Mucosa of descending colon (tissue), 3 donors: ENCODE results near the gene CD300LF. TPM values are rescaled to one million over a fixed set of nuclear protein-coding genes. Genes with fewer than 3 reads are reported as not detected.

ENCODE experiments used
- ATAC-seq: fragments of 200-7000 bp; cut with Tn5 transposase; one replicate; pipeline ENCODE4 v1.9.1; 2020; ENCODE audit warnings: mild to moderate bottlenecking, moderate library complexity
- DNase-seq, 3 donors: peaks; one replicate each; pipeline ENCODE4 v3.0.0-alpha.2; 2020
- H3K36me3 ChIP-seq: fragments of 200-600 bp; one replicate; pipeline ENCODE4 v1.8.0; 2021; ENCODE audit warnings: low read depth, mild to moderate bottlenecking
- H3K4me1 ChIP-seq: fragments of 200-600 bp; one replicate; pipeline ENCODE4 v1.8.0; 2021; ENCODE audit warnings: low read depth, mild to moderate bottlenecking
- H3K4me3 ChIP-seq: fragments of 200-600 bp; one replicate; pipeline ENCODE4 v1.8.0; 2021; ENCODE audit warnings: mild to moderate bottlenecking
- H3K9me3 ChIP-seq: fragments of 200-600 bp; one replicate; pipeline ENCODE4 v1.8.0; 2021; ENCODE audit warnings: mild to moderate bottlenecking
- intact Hi-C, 2 donors: fragments of 100-400 bp; cut with DNase I in 1 of 2; cut with micrococcal nuclease in 1 of 2; formaldehyde crosslinking; loops; one replicate each; pipeline versions ENCODE4 v1.11.0 to v1.11.1; 2022; cut with DNase I, micrococcal nuclease
- total RNA-seq, 3 donors: library from RNA; stranded (reverse); fragmentation: NEBNext Ultra II Directional in 2 of 3; extraction: Animal tissue kit (Norgen Biotek cat#: 25700) in 2 of 3; gene quantifications; one replicate each; pipeline versions ENCODE4 v1.2.1 to v1.2.4, GENCODE V29; 2021 to 2023
- TF ChIP-seq, protein P1 (sequence below): fragments of 200-600 bp; IDR thresholded peaks from one replicate; pipeline ENCODE4 v1.8.0; 2022; ENCODE audit warnings: antibody characterized with exemption, mild to moderate bottlenecking
- donor health status: DM: no; HTN: no; CAD: no; lungs with moderate emphysema.
- donor health status: DM: no; HTN: no; CAD: no.
- donor health status: DM: no; HTN: yes; CAD: no.

Gene CD300LF
- total RNA-seq, 3 donors from 2014 or later = 2.0 TPM

DNA sequence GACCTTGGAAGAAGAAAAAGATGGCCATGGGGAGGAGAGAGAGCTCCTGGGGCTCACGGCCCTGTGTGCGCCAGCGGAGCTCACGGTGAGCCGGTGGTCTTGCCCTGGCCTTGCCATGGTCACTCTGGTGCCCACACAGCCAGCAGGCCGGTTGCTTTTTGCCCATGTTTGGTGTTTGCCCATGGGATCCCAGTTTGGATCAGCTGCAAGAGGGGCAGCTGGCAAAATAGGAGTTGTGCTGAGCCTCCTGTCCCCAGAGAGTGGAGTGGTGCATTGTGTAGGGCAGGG, 37.3 kb upstream of the CD300LF start:
- intact Hi-C loops = no loop called here
- Histone ChIP-seq H3K4me1 (peaks cover 34% of the 10 kb centered on the region), H3K4me3 (peak overlapping the region; percentile 94), H3K9me3 (no peaks in the 10 kb centered on the region), H3K36me3 (no peaks in the 10 kb centered on the region)
- TF ChIP-seq, protein P1, sequence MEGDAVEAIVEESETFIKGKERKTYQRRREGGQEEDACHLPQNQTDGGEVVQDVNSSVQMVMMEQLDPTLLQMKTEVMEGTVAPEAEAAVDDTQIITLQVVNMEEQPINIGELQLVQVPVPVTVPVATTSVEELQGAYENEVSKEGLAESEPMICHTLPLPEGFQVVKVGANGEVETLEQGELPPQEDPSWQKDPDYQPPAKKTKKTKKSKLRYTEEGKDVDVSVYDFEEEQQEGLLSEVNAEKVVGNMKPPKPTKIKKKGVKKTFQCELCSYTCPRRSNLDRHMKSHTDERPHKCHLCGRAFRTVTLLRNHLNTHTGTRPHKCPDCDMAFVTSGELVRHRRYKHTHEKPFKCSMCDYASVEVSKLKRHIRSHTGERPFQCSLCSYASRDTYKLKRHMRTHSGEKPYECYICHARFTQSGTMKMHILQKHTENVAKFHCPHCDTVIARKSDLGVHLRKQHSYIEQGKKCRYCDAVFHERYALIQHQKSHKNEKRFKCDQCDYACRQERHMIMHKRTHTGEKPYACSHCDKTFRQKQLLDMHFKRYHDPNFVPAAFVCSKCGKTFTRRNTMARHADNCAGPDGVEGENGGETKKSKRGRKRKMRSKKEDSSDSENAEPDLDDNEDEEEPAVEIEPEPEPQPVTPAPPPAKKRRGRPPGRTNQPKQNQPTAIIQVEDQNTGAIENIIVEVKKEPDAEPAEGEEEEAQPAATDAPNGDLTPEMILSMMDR = no peak
- no peak for DNase-seq
- no peak for ATAC-seq

- peak in 2 of 3 donors; percentile 69 to 81 for DNase-seq
- H3K4me1 ChIP-seq = peaks cover 32% of the 10 kb centered on the region
- H3K36me3 ChIP-seq = no peaks in the 10 kb centered on the region
- intact Hi-C loops = no loop called here
- TF ChIP-seq, protein P1 = no peak
- peak; percentile 6 for ATAC-seq
- H3K9me3 ChIP-seq = no peaks in the 10 kb centered on the region
- peak overlapping the region; percentile 94 for H3K4me3 ChIP-seq
Measured at GRCh38 chr17:74749279-74750038, 36.7 kb upstream of the CD300LF start.

GRCh38 chr17:74748529-74749278, 36.0 kb upstream of the CD300LF start, which contains the start of gene NHERF1:
TSS of gene NHERF1 (plus strand) at chr17:74748628. CDS start at chr17:74748847, 219 bp downstream.
- H3K9me3 ChIP-seq = no peaks in the 10 kb centered on the region
- peak; percentile 95 to 98 (median 97) for DNase-seq
- TF ChIP-seq, protein P1 = no peak
- H3K36me3 ChIP-seq = no peaks in the 10 kb centered on the region
- peak within 1 kb of the TSS; percentile 94 for H3K4me3 ChIP-seq
- ATAC-seq = peak; percentile 87
- intact Hi-C loops = no loop called here
- H3K4me1 ChIP-seq = peaks cover 32% of the 10 kb centered on the region

- DNase-seq = no peak
- H3K4me3 ChIP-seq = peak overlapping the region; percentile 94
- H3K36me3 ChIP-seq = no peaks in the 10 kb centered on the region
- intact Hi-C loops = no loop called here
- H3K9me3 ChIP-seq = no peaks in the 10 kb centered on the region
- H3K4me1 ChIP-seq = peaks cover 32% of the 10 kb centered on the region
- TF ChIP-seq, protein P1 = no peak
- ATAC-seq = no peak
Measured at GRCh38 chr17:74748279-74748528, 35.5 kb upstream of the CD300LF start.

- intact Hi-C loops = loop anchor here in 1 of 2 donors (2.0 kb wide), 1 partner anchor 24 kb away; no protein-coding TSS in a partner anchor
- peak; percentile 15 to 51 (median 30) for DNase-seq
- TF ChIP-seq, protein P1 = no peak
Measured at GRCh38 chr17:74746922-74747321, 34.2 kb upstream of the CD300LF start.

More at GRCh38 chr17:74746922-74747321, 34.2 kb upstream of the CD300LF start:
- Histone ChIP-seq H3K4me1 (peaks cover 33% of the 10 kb centered on the region), H3K36me3 (no peaks in the 10 kb centered on the region), H3K4me3 (no peak overlapping the region), H3K9me3 (no peaks in the 10 kb centered on the region)
- no peak for ATAC-seq
